ENCODE data around the gene KCNIP4. TPM values are rescaled to one million over a fixed set of nuclear protein-coding genes. Genes with fewer than 3 reads are reported as not detected.

KCNIP4 gene
- total and polyA plus RNA-seq, 2 of the 8 experiments (the other 6 are each of a cell fraction or from before 2014, with no cell fraction given): 0.06 TPM; not detected in 1

- H2BK5ac ChIP-seq (ENCODE audit: low read depth, low read length): no peak overlapping the region
- no peak overlapping the region for H2BK20ac ChIP-seq (ENCODE audit: low read length)
- WGBS, 2 experiments (ENCODE audit: extremely low coverage in 1 of 2, insufficient coverage in 1 of 2, insufficient read length in 1 of 2, insufficient replicate concordance in 2 of 2, low coverage in 1 of 2, low lambda C conversion rate in 2 of 2, missing lambda C conversion rate in 1 of 2): 85% methylated on average over 4 of the region's 4 CpGs; no CpG with 5 or more reads in 1 of the 2 experiments
- no peak overlapping the region for H2AFZ ChIP-seq (ENCODE audit: low read length)
- H3K4me2 ChIP-seq (ENCODE audit: insufficient read depth in 1 of 2, low read depth in 2 of 2, low read length in 2 of 2): no peak overlapping the region
- ChIA-PET CTCF (ENCODE audit: partially characterized antibody) (interaction anchor here (0.7 to 1.2 kb wide), 2 partner anchors 46 to 330 kb away, joined by 4 to 5 read pairs; no protein-coding TSS in a partner anchor), POLR2A (ENCODE audit: partially characterized antibody) (no interaction called here)
- no peak overlapping the region for H3K18ac ChIP-seq (ENCODE audit: extremely low read depth, low read length)
- no peaks in the 10 kb centered on the region for H3K79me2 ChIP-seq (ENCODE audit: control insufficient read depth in 1 of 2, insufficient read depth in 2 of 2, low read length in 2 of 2)
- no peaks in the 10 kb centered on the region for H3K9me3 ChIP-seq (ENCODE audit: insufficient read depth in 2 of 2, low read depth in 1 of 2, low read length in 1 of 2)
- DNase-seq (ENCODE audit: low read depth in 1 of 2, low spot score in 2 of 2): no peak
- H3K79me1 ChIP-seq (ENCODE audit: low read depth, low read length): no peaks in the 10 kb centered on the region
- no peaks in the 10 kb centered on the region for H4K20me1 ChIP-seq (replicated peaks in 1 of 2; ENCODE audit: control insufficient read depth in 1 of 2, insufficient read depth in 2 of 2, low read length in 2 of 2)
- H3K27ac ChIP-seq (ENCODE audit: low read depth, low read length): no peak overlapping the region
- no peak overlapping the region for H4K8ac ChIP-seq (ENCODE audit: extremely low read depth, insufficient read depth, low read length)
- no peak for TF ChIP-seq RFX5 (IDR thresholded peaks at IDR 0.05; ENCODE audit: borderline replicate concordance, low read depth, low read length)
- no peak for TF ChIP-seq KDM1A (IDR thresholded peaks at IDR 0.05; ENCODE audit: borderline replicate concordance, low read length)
- TF ChIP-seq KDM4A (IDR thresholded peaks at IDR 0.05; ENCODE audit: low read depth, low read length, severe bottlenecking): no peak
- no peak for TF ChIP-seq KDM5A (IDR thresholded peaks at IDR 0.05; ENCODE audit: low read length)
- no peak for TF ChIP-seq CEBPB (IDR thresholded peaks at IDR 0.05; ENCODE audit: low read depth, low read length)
- TF ChIP-seq SIX5 (IDR thresholded peaks at IDR 0.05; ENCODE audit: low read depth, low read length): no peak
- peaks cover 0 to 1% (median 0%) of the 10 kb centered on the region in 4 experiments; a peak in 1 of 7 replicates for H3K27me3 ChIP-seq (replicated peaks in 1 of 4; ENCODE audit: control insufficient read depth in 3 of 4, extremely low read depth in 1 of 4, insufficient read depth in 3 of 4, low read length in 3 of 4)
- no peak overlapping the region for H3K9ac ChIP-seq (replicated peaks in 1 of 4; ENCODE audit: extremely low read depth in 1 of 4, low read depth in 3 of 4, low read length in 3 of 4)
- no peak overlapping the region for H2BK120ac ChIP-seq (replicated peaks; ENCODE audit: low read depth, low read length)
- no peak overlapping the region for H3K14ac ChIP-seq (ENCODE audit: insufficient read length)
- no peak overlapping the region for H2AK5ac ChIP-seq (ENCODE audit: low read depth, low read length)
- H4K5ac ChIP-seq (ENCODE audit: insufficient read length, low read depth, low read length): no peak overlapping the region
- H3K4me3 ChIP-seq (ENCODE audit: extremely low read depth in 1 of 4, insufficient read depth in 2 of 4, low read depth in 3 of 4, low read length in 4 of 4): no peak overlapping the region
- no peaks in the 10 kb centered on the region; a peak in 1 of 8 replicates for H3K36me3 ChIP-seq (ENCODE audit: control insufficient read depth in 2 of 4, insufficient read depth in 4 of 4, low read length in 3 of 4)
- no peak for FAIRE-seq
- no peaks in the 10 kb centered on the region for H3K4me1 ChIP-seq (replicated peaks in 1 of 4; ENCODE audit: control insufficient read depth in 3 of 4, insufficient read depth in 4 of 4, low read length in 3 of 4)
- no peak overlapping the region for H2BK12ac ChIP-seq (ENCODE audit: low read depth, low read length)
- H3K56ac ChIP-seq (replicated peaks; ENCODE audit: insufficient read length, low read depth, low read length): no peak overlapping the region
- no peaks in the 10 kb centered on the region for H3K23me2 ChIP-seq (ENCODE audit: low read depth, low read length)
- H3K23ac ChIP-seq (ENCODE audit: insufficient read length): no peak overlapping the region
- H2BK15ac ChIP-seq (ENCODE audit: low read length): no peak overlapping the region
- H4K91ac ChIP-seq (replicated peaks; ENCODE audit: insufficient read length, low read length): no peak overlapping the region
- H3K4ac ChIP-seq (replicated peaks; ENCODE audit: insufficient read length, low read depth, low read length): no peak overlapping the region
These were observed 809.2 kb downstream of the KCNIP4 start for GRCh38 chr4:21139327-21139726.

Measured in H1 (cell line).